BE2C (cell line): ENCODE data around the gene SEMA3A.
"Not testable (repeated sequence)": the region's sequence is repeated elsewhere in the genome, so short reads cannot be mapped to it uniquely, and the experiment has no call there.

Experiments
- DNase-seq: peaks from one replicate; pipeline ENCODE4 v3.0.0-alpha.2; 2020
- H3K27me3 ChIP-seq: fragments of 250-450 bp; sonication (Bioruptor Pico); 2 replicates; pipeline ENCODE4 v1.5.1; 2020; ENCODE audit warnings: mild to moderate bottlenecking
- H3K36me3 ChIP-seq: fragments of 250-450 bp; sonication (Bioruptor Pico); 2 replicates; pipeline ENCODE4 v1.5.1; 2020; ENCODE audit warnings: mild to moderate bottlenecking
- H3K4me1 ChIP-seq: fragments of 250-450 bp; sonication (Bioruptor Pico); 2 replicates; pipeline ENCODE4 v1.5.1; 2020
- H3K4me3 ChIP-seq: 2 replicates; pipeline ENCODE4 v1.5.1; 2011; ENCODE audit warnings: low read depth, low read length
- H3K9me3 ChIP-seq: fragments of 250-450 bp; sonication (Bioruptor Pico); 2 replicates; pipeline ENCODE4 v1.5.1; 2020
- TF ChIP-seq, protein P1 (sequence below): IDR thresholded peaks from 2 replicates; pipeline ENCODE4 v1.5.1; 2012; ENCODE audit warnings: mild to moderate bottlenecking, low read depth, low read length

SEMA3A gene

DNA sequence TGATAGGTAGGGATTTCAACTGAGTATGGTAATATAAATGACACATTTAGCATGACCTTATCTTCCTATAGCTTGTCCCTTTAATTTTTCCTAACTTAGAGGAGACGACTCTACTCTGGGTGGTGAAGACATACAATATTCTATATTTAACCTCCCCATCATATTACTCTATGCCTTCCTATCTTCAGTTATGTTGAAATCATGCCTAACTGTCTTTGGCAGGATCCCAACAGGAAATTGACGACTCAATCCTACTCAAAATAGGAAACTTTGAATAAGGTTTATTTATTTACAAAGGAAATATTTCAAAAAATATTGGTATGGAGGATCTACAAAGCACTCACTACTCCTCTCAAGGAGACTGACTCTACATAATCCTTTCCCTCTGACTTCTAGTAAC is 24.1 kb upstream of the SEMA3A start:
- DNase-seq = no peak
- Histone ChIP-seq H3K27me3 (no peaks in the 10 kb centered on the region), H3K36me3 (no peaks in the 10 kb centered on the region), H3K9me3 (no peaks in the 10 kb centered on the region), H3K4me3 (no peak overlapping the region), H3K4me1 (no peaks in the 10 kb centered on the region)
- TF ChIP-seq, protein P1, sequence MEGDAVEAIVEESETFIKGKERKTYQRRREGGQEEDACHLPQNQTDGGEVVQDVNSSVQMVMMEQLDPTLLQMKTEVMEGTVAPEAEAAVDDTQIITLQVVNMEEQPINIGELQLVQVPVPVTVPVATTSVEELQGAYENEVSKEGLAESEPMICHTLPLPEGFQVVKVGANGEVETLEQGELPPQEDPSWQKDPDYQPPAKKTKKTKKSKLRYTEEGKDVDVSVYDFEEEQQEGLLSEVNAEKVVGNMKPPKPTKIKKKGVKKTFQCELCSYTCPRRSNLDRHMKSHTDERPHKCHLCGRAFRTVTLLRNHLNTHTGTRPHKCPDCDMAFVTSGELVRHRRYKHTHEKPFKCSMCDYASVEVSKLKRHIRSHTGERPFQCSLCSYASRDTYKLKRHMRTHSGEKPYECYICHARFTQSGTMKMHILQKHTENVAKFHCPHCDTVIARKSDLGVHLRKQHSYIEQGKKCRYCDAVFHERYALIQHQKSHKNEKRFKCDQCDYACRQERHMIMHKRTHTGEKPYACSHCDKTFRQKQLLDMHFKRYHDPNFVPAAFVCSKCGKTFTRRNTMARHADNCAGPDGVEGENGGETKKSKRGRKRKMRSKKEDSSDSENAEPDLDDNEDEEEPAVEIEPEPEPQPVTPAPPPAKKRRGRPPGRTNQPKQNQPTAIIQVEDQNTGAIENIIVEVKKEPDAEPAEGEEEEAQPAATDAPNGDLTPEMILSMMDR = no peak

DNA sequence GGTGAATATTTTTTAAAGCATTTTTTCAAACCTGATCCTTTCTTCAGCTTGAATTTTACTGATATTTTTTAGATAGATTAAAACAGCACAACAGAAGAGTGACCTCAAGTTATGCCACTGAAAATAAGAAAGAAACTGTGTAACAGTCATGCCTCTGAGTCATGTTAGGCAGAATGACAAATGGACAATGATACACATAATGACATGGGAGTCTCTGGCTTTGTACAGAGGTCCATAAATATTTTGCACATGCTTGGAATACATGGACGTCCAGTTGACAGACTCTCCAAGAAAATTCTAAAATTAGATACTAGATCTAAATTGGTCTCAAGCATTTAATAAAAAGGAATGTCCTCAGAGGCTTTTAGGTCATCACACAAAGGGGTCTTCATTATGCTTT is 21.9 kb upstream of the SEMA3A start:
- Histone ChIP-seq H3K27me3 (no peaks in the 10 kb centered on the region), H3K4me3 (no peak overlapping the region), H3K4me1 (no peaks in the 10 kb centered on the region), H3K9me3 (no peaks in the 10 kb centered on the region), H3K36me3 (no peaks in the 10 kb centered on the region)
- DNase-seq = no peak
- TF ChIP-seq, protein P1 = no peak

DNA sequence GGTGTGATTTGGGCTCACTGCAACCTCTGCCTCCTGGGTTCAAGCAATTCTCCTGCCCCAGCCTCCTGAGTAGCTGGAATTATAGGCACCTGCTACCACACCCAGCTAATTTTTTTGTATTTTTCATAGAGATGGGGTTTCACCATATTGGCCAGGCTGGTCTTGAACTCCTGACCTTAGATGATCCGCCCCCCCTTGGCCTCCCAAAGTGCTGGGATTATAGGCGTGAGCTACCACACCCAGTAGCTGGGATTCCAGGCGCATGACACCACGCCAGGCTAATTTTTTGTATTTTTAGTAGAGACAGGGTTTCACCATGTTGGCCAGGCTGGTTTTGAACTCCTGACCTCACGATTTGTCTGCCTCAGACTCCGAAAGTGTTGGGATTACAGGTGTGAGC is 20.2 kb upstream of the SEMA3A start:
- H3K9me3 ChIP-seq, H3K4me3 ChIP-seq, H3K4me1 ChIP-seq, H3K27me3 ChIP-seq, DNase-seq, H3K36me3 ChIP-seq: not testable (repeated sequence)

GRCh38 chr7:84210301-84210700 is 15.7 kb upstream of the SEMA3A start:
- no peaks in the 10 kb centered on the region for H3K27me3 ChIP-seq
- no peak for DNase-seq
- no peaks in the 10 kb centered on the region for H3K9me3 ChIP-seq
- no peaks in the 10 kb centered on the region for H3K4me1 ChIP-seq
- TF ChIP-seq, protein P1 = no peak
- H3K36me3 ChIP-seq = no peaks in the 10 kb centered on the region
- H3K4me3 ChIP-seq = no peak overlapping the region

GRCh38 chr7:84209006-84209405 is 14.4 kb upstream of the SEMA3A start:
- DNase-seq = no peak
- Histone ChIP-seq H3K4me1 (no peaks in the 10 kb centered on the region), H3K27me3 (no peaks in the 10 kb centered on the region), H3K36me3 (no peaks in the 10 kb centered on the region), H3K4me3 (no peak overlapping the region), H3K9me3 (no peaks in the 10 kb centered on the region)
- TF ChIP-seq, protein P1 = no peak

GRCh38 chr7:84207615-84208014 is 13.0 kb upstream of the SEMA3A start:
- no peaks in the 10 kb centered on the region for H3K4me1 ChIP-seq
- H3K4me3 ChIP-seq = no peak overlapping the region
- no peak for DNase-seq
- TF ChIP-seq, protein P1 = no peak
- no peaks in the 10 kb centered on the region for H3K27me3 ChIP-seq
- H3K36me3 ChIP-seq = no peaks in the 10 kb centered on the region
- no peaks in the 10 kb centered on the region for H3K9me3 ChIP-seq

DNA sequence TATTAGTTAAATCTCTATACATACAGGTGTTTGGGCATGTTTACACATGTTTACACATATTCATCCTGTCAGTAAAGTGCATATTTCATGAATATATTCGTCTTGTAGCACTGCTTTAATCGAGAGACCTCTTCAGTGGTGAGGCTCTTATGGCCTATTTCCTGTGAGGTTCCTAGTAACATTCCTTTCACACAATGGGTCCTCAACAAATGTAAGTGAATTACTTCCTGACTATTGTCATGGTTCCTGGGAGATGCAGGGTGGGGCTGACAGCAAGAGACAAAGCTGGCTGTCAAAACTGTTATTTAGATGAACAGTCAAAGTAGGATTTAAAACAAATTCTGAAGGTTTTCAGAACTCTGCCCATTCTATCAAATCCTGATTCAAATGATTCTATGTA is 12.4 kb upstream of the SEMA3A start:
- TF ChIP-seq, protein P1 = no peak
- no peaks in the 10 kb centered on the region for H3K36me3 ChIP-seq
- DNase-seq = no peak
- no peaks in the 10 kb centered on the region for H3K9me3 ChIP-seq
- no peaks in the 10 kb centered on the region for H3K27me3 ChIP-seq
- no peaks in the 10 kb centered on the region for H3K4me1 ChIP-seq
- H3K4me3 ChIP-seq = no peak overlapping the region
